ENCODE data around the gene APOC4.

- TF ChIP-seq CTCF (conservative IDR thresholded peaks at IDR 0.05) (no peak), ZFX (IDR thresholded peaks at IDR 0.05) (no peak)
Measured at GRCh38 chr19:44988273-44988672, 46.2 kb downstream of the APOC4 start.

Measured in C4-2B (cell line).